ENCODE measurements around the gene OR51B4.

Gene OR51B4

GRCh38 chr11:5252919-5253265 lies 48.9 kb downstream of the OR51B4 start:
- H3K9me3 ChIP-seq (ENCODE audit: severe bottlenecking): no peaks in the 10 kb centered on the region
- no peak overlapping the region for H3K27ac ChIP-seq (ENCODE audit: poor library complexity, severe bottlenecking)
- ATAC-seq (ENCODE audit: low read depth) (no peak), DNase-seq (ENCODE audit: low spot score) (no peak)
- no peak overlapping the region for H3K4me3 ChIP-seq (ENCODE audit: severe bottlenecking)
- TF ChIP-seq CTCF (IDR thresholded peaks at IDR 0.05; ENCODE audit: poor library complexity, severe bottlenecking): no peak
- H3K4me1 ChIP-seq (ENCODE audit: insufficient read depth, poor library complexity, severe bottlenecking): no peaks in the 10 kb centered on the region
- no peaks in the 10 kb centered on the region for H3K27me3 ChIP-seq (ENCODE audit: insufficient read depth, poor library complexity, severe bottlenecking)
- no peaks in the 10 kb centered on the region for H3K36me3 ChIP-seq (ENCODE audit: low read depth)

- DNase-seq (ENCODE audit: low spot score) (no peak), ATAC-seq (ENCODE audit: low read depth) (no peak)
- no peaks in the 10 kb centered on the region for H3K4me1 ChIP-seq (ENCODE audit: insufficient read depth, poor library complexity, severe bottlenecking)
- H3K4me3 ChIP-seq (ENCODE audit: severe bottlenecking): no peak overlapping the region
- H3K27ac ChIP-seq (ENCODE audit: poor library complexity, severe bottlenecking): no peak overlapping the region
- H3K36me3 ChIP-seq (ENCODE audit: low read depth): no peaks in the 10 kb centered on the region
- no peak for TF ChIP-seq CTCF (IDR thresholded peaks at IDR 0.05; ENCODE audit: poor library complexity, severe bottlenecking)
- no peaks in the 10 kb centered on the region for H3K27me3 ChIP-seq (ENCODE audit: insufficient read depth, poor library complexity, severe bottlenecking)
- H3K9me3 ChIP-seq (ENCODE audit: severe bottlenecking): no peaks in the 10 kb centered on the region
Measured at GRCh38 chr11:5252192-5252918, 49.4 kb downstream of the OR51B4 start.

- no peak for TF ChIP-seq CTCF (IDR thresholded peaks at IDR 0.05; ENCODE audit: poor library complexity, severe bottlenecking)
- Histone ChIP-seq H3K27ac (ENCODE audit: poor library complexity, severe bottlenecking) (no peak overlapping the region), H3K4me1 (ENCODE audit: insufficient read depth, poor library complexity, severe bottlenecking) (no peaks in the 10 kb centered on the region), H3K36me3 (ENCODE audit: low read depth) (no peaks in the 10 kb centered on the region), H3K9me3 (ENCODE audit: severe bottlenecking) (no peaks in the 10 kb centered on the region), H3K27me3 (ENCODE audit: insufficient read depth, poor library complexity, severe bottlenecking) (no peaks in the 10 kb centered on the region), H3K4me3 (ENCODE audit: severe bottlenecking) (no peak overlapping the region)
- DNase-seq (ENCODE audit: low spot score) (no peak), ATAC-seq (ENCODE audit: low read depth) (no peak)
Measured at GRCh38 chr11:5251746-5252145, 50.0 kb downstream of the OR51B4 start.

Data from RWPE2 (cell line).